GM12891 (cell line): ENCODE data around the gene CPNE7.

ENCODE experiments used
- POLR2A ChIP-seq: IDR thresholded peaks from 2 replicates; pipeline ENCODE4 v1.6.1; 2011; ENCODE audit warnings: low read depth, low read length, control low read depth
- POLR2AphosphoS5 ChIP-seq: IDR thresholded peaks from 2 replicates; pipeline ENCODE4 v1.6.1; 2011; ENCODE audit warnings: low read depth, low read length, control low read depth
- TAF1 ChIP-seq: IDR thresholded peaks from 2 replicates; pipeline ENCODE4 v1.6.1; 2011; ENCODE audit warnings: low read depth, low read length, control low read depth

DNA sequence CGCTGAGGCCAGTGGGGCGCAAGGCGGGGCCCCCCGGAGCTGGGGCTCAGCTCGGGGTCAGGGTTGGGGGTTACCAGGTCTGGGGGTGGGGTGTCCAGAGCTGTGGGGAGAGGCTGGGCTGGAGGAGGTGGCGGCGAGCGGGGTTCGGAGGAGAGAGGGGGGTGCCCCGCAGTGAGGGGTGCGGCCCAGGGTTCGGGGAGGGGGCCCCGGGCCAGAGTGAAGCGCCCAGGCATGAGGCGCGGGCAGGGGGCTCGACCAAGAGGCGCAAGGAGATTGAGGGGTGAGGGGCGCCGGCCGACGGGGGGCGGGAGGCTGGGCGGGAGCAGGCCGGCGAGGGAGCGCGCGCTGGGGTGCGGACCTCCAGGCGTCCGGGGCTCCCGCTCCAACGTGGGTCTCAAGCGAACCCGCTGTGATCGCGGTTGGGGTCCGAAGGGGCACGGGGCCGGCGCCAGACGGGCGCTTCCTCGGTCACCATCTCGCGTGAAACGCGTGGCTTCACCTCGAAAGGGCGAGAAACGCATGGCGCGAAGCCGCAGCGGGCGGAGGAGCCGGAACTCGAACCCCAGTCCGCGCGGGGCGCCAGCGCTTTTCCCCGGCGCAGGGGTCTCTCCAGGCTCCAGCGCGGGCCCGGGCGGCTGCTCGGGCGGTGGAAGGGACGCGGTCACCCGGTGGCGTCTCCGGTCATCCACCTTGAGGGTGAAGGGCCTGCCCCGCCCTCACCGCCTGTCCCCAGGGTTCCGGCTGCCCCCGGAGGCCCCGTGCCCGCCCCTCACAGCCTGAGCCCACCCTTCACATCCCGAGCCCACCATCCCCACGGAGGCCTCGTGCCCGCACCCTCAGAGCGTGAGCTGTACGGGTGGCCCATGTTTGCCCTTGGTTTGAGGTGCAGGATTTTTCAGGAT is 846 bp downstream of the CPNE7 start:
- no peak for TF ChIP-seq POLR2A
- TF ChIP-seq POLR2AphosphoS5: no peak
- no peak for TF ChIP-seq TAF1
